ENCODE data around the gene RAD52.
"Not testable (repeated sequence)": the region's sequence is repeated elsewhere in the genome, so short reads cannot be mapped to it uniquely, and the experiment has no call there.

RAD52 gene

DNA sequence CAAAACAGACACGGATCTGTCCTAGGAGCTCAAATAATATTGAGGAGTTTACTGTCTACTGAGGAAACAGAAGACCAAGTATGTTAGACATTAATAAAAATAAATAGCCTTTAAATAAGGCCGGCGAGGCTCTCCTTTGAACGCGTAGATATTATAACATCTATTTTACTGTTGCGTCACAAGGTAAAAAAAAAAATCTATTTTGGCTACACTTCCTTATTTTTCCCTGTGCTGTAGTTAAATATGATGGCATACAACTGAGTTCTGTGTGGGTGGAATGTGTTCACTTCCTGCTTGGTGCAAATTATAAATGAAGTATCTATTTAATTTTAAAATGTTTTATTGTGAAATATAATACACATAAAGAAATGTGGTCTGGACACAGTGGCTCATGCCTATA, 17.2 kb upstream of the RAD52 start:
- no peak for DNase-seq

GRCh38 chr12:958588-959123, 9.2 kb upstream of the RAD52 start:
- no peak for DNase-seq

DNA sequence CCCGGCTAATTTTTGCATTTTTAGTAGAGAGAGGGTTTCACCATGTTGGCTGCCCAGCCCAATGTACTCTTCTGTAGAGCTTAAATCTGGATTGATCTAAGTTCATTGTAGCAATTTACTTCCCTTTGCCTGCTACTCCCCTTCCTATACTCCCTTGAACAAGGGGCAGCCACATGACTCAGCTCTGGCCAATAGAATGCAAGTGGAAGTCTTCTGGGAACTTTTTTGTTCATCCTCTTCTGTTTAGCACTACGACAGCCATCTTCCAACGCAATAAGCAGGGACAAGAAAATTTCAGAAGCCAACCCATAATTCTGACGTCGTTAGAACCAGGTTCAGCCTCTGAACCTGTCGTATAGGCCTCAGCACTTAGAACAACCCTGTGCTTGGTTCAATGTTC, 6.4 kb upstream of the RAD52 start:
- DNase-seq: no peak

- DNase-seq: peak; percentile 15
These were observed 5.2 kb upstream of the RAD52 start for GRCh38 chr12:954741-955140.

DNA sequence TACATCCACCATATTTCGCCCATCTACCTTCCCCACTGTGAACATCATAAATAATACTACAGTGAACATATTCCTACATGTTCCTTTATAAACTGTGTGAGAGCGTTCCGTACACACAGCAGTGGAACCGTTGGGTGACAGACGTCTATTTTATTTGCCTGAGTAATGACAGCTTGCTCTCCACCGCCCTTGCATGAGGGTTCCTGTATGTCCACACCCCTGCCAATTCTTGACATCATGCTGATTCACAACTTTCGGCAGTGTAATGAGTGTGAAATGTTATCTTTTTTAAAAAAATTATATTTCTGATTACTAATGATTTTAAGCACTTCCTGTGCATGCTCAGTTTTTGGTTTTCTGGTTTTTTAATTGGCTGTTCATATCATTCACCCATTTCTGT, 4.3 kb upstream of the RAD52 start:
- DNase-seq: no peak

GRCh38 chr12:951176-951575, 1.7 kb upstream of the RAD52 start:
- DNase-seq: no peak

DNA sequence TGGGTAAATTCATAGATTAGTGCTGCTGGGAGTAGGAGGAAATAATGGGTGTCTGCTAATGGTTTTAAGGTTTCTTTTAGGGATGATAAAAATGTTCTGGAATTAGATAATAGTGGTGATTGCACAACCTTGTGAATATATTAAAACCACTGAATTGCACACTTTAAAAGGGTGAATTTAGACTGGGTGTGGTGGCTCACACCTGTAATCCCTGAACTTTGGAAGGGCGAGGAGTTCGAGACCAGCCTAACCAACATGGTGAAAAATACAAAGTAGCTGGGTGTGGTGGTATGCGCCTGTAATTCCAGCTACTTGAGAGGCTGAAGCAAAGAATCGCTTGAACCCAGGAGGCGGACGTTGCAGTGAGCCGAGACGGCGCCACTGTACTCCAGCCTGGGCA, 1.3 kb downstream of the RAD52 start:
- DNase-seq: no peak

DNA sequence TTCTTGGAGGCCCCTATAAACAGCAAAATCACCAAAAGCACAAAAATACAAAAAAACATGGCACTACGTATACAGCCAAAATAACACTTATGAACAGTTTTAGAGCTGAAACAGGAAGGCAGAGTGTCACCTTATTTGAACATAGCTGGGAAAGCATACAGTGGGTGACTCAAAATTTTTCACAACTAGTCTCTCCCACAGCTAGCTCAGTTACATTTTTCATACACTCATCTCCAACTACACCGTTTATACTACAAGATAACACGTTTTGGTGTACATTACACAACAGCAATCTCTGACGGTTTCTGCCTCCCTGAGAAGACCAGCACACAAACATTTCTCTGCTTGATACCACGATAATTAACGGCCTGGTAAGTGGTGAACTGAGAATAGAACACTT, 2.9 kb downstream of the RAD52 start:
- no peak for DNase-seq

DNA sequence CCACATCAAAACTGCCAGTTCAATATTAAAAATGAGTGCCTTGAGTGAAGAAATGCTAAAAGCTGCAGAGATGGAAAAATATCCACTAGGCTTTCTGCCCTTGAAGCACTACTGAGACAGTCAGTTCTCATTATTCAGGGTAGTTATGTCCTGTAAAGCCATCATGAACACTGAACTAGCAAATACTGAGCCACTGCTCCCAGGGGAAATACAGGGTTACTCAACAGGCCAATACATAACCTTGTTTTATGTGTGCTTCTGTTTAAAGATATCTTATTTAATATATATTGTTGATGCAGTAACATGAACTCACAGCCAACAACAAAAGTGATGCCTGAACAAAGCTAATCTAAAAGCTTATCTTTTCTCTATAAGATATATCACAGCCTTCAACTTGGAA, 3.3 kb downstream of the RAD52 start:
- no peak for DNase-seq

GRCh38 chr12:944211-944610, 5.3 kb downstream of the RAD52 start:
- DNase-seq: no peak

DNA sequence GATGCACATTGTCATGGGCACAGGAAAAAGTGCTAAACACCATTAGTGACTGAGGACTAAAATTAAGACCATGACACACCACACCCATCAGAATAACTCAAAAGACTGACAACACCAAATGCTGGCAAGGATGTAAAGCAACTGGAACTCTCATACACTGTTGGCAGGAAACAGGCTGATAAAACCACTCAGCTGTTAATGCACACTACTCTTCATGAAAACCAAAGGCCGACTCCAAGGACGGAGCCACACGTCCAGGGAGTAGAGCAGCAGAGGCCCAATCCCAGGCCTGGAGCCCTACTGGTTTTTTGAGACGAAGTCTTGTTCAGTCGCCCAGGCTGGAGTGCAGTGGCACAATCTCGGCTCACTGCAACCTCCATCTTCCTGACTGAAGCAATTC, 6.4 kb downstream of the RAD52 start:
- DNase-seq: no peak

GRCh38 chr12:938810-939209, 10.7 kb downstream of the RAD52 start:
- DNase-seq: no peak

GRCh38 chr12:936377-937345, 12.8 kb downstream of the RAD52 start:
- no peak for DNase-seq

GRCh38 chr12:935891-936290, 13.6 kb downstream of the RAD52 start:
- DNase-seq: not testable (repeated sequence)

DNA sequence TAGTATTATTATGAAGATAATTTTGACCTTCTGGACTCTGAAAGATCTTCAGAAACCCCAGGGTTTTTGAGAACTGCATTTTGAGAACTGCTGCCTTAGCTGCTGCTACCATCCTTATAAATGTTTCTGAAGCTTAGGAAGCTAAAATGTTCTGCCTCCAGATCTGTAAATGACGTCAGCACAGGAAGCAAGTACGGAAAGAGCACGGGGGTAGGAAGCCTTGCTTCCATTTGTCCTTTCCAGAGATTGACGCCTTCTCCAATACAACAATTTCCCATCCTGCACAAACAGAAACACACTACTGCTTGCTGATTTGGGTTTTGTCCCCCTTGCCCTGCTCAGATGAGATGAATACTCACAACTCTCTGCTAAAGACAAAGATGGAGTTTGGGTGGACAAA, 17.9 kb downstream of the RAD52 start:
- DNase-seq: no peak

DNA sequence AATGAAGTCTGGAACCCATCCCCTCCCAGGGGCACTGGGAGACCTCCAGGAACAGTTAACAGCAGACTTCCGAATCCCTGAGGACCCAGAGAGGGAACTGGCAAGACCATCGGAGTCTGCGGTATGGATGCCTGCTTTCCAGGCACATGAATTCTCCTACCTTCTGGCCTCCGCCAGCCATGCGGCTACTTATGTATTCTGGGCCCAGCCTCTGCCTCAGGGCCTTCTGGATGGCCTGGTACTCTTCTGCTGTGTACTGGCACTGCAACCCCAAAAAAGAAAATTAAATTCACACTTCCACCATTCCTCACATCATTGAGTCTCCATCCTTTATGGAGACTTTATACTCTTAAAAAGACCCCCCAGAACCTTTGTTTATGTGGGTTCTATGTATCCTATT, 18.4 kb downstream of the RAD52 start:
- no peak for DNase-seq

- no peak for DNase-seq
These were observed 22.9 kb downstream of the RAD52 start for GRCh38 chr12:926641-927040.

GRCh38 chr12:922285-922684, 27.2 kb downstream of the RAD52 start:
- DNase-seq: no peak

GRCh38 chr12:920676-921075, 28.8 kb downstream of the RAD52 start:
- no peak for DNase-seq

DNA sequence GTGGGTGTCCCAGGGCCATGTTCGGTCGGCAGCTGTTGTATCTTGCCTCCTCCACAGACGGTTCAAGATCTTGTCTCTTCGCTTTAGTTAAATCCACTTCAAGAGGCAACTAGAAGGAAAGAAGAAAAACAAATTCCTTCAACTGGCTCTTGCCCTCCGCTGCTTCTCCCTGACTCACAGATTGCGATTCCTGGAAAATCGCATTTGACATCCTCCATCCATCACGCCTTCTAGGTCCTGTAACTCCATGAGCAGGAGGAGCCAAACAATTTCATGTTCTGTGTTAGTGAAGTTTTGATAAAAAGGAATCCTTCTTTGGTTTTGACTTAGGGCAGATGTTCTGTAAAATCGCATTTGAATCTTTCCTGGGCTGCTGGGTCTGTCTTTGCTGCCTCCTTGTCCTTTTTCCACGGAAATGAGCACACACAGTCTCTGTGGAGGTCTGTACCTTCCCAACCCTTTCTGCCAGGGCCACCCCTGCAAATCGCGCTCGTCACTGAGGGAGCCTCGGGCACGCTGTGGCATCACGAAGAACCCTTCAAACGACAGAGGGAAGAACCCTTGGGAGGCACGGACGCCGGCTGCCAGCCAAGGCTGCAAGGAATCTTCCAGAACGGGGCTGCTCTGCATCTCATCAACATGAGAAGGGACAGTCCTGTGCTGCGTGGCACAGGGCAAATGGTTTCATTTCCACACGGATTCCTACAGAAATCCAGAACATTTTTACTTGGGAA, 32.6 kb downstream of the RAD52 start:
- no peak for DNase-seq

DNA sequence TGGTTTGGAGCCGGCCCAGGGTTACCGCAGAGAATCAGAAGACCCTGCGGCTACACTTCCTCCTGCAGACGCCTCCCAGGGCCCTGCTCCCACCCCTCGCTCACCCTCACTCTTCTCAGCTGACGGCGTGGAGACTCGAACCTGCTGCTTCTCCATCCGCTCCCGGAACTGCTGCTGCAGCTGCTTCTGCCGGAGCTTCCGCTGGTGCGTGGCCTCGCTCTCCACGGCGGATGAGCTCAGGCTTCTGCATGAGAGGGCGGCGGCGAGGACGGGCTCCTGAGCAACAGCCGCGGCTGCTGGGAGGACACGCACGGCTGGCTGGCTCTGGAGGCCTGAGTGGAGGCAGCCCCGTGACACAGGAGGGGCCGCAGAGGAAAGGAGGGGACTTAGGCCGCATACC, 33.3 kb downstream of the RAD52 start:
- DNase-seq: no peak

- DNase-seq: no peak
These were observed 34.4 kb downstream of the RAD52 start for GRCh38 chr12:915090-915489.

GRCh38 chr12:913919-914698, 35.4 kb downstream of the RAD52 start:
- no peak for DNase-seq

Measured in NCI-H1417 treated with DMSO at 0.1 percent for 48 hours (cell line).